GM21528 (cell line): Measurements from ENCODE around the gene SIDT2.
A peak's percentile ranks its signal among the peaks of the same experiment; 100 is the strongest.
"Not testable (repeated sequence)": the region's sequence is repeated elsewhere in the genome, so short reads cannot be mapped to it uniquely, and the experiment has no call there.

Experiments
- ATAC-seq: cut with Tn5 transposase; IDR thresholded peaks from one replicate; pipeline ENCODE4 v1.9.1; 2021; ENCODE audit warnings: mild to moderate bottlenecking, moderate library complexity; ENCODE audit not compliant: unreplicated experiment, low FRiP score

The SIDT2 gene

DNA sequence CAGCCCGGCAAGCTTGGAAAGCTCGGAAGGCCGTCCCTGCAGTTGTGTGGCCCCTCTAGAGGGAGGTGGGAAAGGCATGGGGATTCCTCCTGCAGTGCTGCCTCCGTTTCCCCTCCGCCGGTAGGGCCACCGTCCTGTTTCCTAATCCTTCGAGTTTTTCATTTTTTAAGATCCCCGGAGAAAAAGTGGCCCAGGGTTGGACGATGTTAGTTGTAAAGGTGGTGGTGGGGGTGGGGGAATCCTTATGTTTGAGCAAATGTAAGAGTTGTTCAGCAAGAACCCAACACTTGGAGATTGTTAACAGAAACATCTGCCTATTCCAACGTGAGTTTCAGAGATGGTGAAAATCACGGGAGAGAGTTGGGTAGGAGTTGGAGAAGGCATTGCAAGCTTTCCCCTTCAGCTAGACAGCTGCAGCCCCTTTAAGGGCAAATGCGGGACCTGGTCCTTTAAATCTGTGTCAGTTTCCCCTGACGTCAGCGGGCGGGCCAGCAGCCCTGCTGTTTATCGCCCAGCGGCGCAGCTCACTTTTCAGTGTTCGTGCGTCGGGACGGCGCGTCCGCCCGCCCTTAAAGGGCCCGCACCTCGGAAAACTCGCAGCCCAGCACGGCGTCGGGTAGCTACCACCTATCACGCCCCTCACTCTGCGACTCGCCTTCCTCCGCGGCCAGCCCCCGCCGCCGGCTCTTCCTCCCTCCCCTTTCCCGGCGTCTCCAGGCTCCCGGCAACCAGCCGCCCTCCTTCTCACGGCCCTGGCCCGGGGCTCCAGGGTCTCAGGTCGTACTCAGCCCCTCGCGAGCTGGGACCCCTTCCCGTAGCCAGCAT lies at the start of gene SIDT2:
TSS of gene SIDT2 (plus strand) at position 534 of the 825 bp plus-strand sequence. CDS start 521 bp downstream, outside the sequence.
- ATAC-seq, result peak; percentile 85

DNA sequence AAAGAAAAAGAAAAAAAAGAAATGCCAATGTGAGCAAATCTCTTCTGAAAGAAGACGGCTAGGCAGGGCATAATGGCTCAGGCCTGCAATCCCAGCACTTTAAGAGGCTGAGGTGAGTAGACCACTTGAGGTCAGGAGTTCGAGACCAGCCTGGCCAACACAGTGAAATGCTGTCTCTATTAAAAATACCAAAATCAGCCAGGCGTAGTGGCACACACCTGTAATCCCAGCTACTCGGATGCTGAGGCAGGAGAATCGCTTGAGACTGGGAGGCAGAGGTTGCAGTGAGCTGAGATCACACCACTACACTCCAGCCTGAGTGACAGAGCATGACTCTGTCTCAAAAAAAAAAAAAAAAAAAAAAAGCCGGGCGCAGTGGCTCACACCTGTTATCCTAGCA lies 48.1 kb upstream of the SIDT2 start:
- not testable (repeated sequence) for ATAC-seq

- ATAC-seq, result no peak
These were observed 47.7 kb upstream of the SIDT2 start for GRCh38 chr11:117130879-117131278.

DNA sequence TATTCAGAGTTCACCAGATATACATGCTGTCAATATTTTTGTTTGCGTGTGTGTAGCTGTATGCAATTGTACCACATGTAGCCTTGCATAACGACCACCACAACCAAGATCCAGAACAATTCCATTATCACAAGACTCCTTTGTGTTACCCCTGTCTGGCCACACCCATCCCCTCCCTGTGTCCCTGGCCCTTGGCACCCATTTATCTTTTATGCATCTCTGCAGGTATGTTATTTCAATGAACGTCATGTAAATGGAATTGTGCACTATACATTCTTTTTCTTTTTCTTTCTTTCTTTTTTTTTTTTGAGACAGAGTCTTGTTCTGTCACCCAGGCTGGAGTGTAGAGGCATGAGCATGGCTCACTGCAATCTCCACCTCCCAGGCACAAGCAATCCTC lies 44.1 kb upstream of the SIDT2 start:
- no peak for ATAC-seq

DNA sequence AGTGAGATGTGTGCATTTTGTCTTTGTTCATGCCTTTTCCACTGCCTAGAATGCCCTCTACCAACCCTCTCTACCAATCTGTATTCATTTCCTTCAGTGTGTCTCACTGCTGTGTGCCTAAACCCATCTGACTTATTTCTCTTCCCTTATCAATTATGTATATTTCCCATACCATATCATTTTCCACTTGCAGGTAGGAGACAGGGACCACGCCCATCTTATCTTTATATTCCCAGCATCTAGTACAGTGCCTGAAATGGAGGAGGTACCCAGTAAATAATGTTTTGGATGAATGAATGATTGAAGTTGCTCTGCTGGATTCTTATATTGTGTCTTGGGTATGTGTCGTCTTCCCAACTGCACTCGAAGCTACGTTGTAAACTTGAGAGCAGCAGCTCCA lies 43.6 kb upstream of the SIDT2 start:
- not testable (repeated sequence) for ATAC-seq

DNA sequence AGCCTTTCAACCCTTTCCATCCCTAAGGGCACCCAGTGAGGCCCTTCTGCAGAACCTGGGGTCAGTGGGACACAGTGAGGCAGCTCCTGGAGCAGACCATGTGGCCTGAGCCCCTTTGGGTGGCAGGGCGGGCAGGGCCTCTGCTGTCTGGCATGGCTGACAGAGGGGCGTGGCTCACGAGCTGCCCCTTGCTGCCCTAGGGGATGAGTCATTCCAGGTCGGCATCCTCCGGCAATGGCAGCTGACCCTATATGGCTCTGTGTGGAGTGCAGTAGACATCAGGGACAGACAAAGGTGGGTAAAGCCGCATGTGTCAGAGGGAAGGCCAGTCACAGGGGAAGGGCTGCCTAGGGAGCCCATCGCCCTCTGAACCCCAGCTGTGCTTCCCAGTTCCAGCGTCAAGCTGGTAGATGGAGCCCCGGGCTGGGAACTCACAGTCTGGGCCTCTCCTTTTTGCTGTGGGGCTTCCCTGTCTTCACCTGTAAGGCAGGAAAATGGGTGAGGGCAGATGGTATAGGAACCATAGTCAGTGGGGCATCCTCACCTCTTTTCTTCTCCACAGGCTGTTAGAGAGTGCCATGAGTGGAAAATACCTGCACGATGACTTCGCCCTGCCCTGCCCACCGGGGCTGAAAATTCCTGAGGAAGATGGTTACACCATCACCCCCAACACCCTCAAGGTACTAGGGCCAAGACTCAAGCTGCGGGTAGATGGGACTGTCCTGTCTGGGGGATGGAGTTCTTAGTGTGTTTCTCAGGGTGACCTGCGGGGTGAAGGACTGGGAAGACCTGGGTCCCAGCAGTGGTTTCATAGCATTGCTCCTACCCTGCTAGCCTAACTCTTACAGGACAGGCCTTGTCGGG lies 41.1 kb upstream of the SIDT2 start:
- ATAC-seq, result not testable (repeated sequence)

GRCh38 chr11:117143390-117143789 lies 35.2 kb upstream of the SIDT2 start:
- ATAC-seq, result peak; percentile 21

DNA sequence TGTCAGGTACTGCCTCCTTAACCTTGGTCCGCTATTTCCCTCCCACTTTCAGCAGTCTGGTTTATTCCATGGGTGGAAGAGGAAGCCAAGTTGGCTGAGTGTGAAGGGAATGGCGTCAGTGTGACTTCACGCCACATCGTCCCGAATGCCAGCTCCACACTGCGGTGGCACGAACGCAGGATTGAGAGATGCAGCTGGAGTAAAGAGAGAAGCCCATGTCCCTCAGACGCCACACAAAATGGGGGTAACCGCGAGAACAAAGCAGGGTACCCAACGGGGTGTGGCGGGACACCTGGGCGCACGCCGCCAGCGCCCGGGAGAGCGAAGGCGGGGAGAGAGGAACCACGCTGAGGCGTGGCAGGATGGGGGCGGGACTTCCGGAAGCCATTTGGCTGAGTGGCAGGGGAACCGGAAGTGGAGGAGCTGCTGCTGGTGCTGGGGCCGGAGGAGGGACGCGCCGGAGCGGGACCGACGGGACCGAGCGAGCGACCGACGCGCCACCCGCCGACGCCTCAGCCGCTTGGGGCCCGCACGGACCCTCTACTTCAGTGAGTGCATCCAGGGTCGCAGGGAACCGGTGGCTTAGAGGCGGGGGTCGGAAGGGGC lies 34.6 kb upstream of the SIDT2 start, which contains the start of gene PAFAH1B2:
TSS of gene PAFAH1B2 (plus strand) at position 417 of the 606 bp plus-strand sequence. CDS start 8,161 bp downstream, outside the sequence.
- ATAC-seq, result peak; percentile 97

DNA sequence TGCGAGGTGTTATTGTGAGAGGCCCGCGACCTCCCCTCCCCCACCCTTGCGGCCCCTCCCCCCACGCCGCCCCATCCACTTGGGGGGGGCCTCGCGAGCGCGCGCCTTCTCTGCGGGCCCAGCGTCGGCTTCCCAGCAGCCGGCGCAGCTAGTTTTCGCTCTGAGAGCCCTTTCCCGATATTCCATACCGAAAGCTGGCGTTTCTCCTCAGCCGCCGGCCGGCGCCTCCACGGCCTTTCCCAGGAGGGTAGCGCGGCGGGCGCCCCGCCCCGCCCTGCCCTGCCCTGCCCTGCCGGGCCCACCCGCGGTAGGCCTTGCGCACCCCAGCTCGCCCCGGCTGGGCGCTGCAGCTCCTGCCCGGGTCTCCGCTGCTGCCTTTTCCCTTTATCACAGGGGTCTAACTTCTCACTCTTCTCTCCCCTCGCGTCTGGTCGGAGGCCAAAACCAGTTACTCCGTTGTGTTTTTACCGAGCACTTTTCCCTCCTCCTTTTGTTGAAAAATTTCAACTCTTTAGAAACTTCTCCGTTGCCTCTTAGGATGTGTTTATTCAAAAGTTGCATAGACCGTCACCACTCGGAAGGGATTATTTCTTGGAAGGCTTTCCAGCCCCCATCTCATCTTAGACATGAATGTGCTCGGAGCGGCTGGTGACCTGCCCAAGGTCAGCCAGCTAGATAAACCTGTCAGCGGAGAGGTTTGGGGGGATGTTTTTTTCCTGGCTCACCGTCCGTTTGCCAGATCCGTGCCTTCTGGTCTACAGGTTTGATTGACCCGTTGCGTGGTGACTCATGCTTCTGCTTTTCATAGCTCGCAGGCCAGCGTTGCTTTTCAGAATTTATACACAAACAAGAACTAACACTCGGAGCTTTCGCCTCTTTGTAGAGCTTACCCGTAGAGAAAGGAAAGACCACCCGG lies 33.8 kb upstream of the SIDT2 start:
- ATAC-seq, result peak; percentile 64

GRCh38 chr11:117145393-117145761 lies 33.2 kb upstream of the SIDT2 start:
- ATAC-seq, result no peak

- ATAC-seq, result no peak
These were observed 32.0 kb upstream of the SIDT2 start for GRCh38 chr11:117146521-117146920.

- no peak for ATAC-seq
These were observed 26.5 kb upstream of the SIDT2 start for GRCh38 chr11:117152066-117152465.

GRCh38 chr11:117154468-117154867 lies 24.1 kb upstream of the SIDT2 start:
- ATAC-seq, result no peak

- no peak for ATAC-seq
These were observed 21.0 kb upstream of the SIDT2 start for GRCh38 chr11:117157507-117157906.

- ATAC-seq, result no peak
These were observed 18.7 kb upstream of the SIDT2 start for GRCh38 chr11:117159892-117160291.

GRCh38 chr11:117160826-117161225 lies 17.7 kb upstream of the SIDT2 start:
- no peak for ATAC-seq

DNA sequence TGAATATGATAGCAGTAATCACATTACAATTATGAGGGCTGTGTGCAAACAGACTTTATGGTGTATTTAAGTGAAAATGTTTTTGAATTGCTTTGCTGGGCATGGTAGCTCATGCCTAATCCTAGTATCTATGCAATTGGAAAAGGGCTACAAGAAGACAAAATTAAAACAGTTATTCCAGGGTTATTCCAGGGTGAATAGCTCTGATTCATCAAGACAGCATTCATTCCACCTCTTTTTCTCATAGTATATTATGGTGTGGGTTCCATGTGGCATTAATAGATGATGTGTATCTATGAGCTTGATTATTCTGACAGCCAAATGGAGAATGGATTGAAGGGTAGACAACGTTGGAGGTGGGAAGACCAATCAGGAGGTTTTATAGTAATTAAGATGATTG lies 12.1 kb upstream of the SIDT2 start:
- no peak for ATAC-seq

DNA sequence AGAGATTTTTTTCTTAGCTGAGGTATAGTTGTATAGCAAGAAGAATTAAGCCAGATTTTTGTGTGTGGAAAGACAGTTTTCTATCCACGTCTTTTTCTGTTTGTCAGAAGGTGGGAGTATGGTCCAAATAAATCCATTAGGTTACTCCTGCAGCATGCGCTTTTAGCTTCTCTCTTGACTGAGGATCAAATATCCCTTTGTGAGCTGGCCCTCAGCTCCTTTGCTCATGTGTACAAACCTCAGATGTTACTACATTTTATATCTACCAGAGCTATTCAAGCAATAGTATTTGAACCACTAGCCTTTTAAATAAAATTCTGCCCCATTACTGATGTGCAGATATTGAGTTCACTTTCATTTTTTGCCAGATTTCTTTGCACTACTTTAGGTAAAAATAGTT lies 8.8 kb upstream of the SIDT2 start:
- ATAC-seq, result no peak

- no peak for ATAC-seq
These were observed 8.3 kb upstream of the SIDT2 start for GRCh38 chr11:117170210-117170609.

GRCh38 chr11:117171007-117171403 lies 7.5 kb upstream of the SIDT2 start:
- ATAC-seq, result no peak
